Neutrophil (primary cell): ENCODE results near the gene PDGFRB.

Experiments used
- H3K27ac ChIP-seq: fragments of 200-600 bp; sonication (generic); 2 replicates; pipeline ENCODE4 v1.5.1; 2016; ENCODE audit warnings: mild to moderate bottlenecking, moderate library complexity
- H3K27me3 ChIP-seq: fragments of 200-600 bp; sonication (generic); 2 replicates; pipeline ENCODE4 v1.6.0; 2016; ENCODE audit warnings: mild to moderate bottlenecking
- H3K36me3 ChIP-seq: fragments of 200-600 bp; sonication (generic); 2 replicates; pipeline ENCODE4 v1.5.1; 2017
- H3K4me1 ChIP-seq, 2 experiments: fragments of 200-600 bp in 1 of 2; sonication (generic) in 1 of 2; 1 replicate in 1 of 2; 2 replicates in 1 of 2; pipeline versions ENCODE4 v1.5.1 to v1.6.1; 2013 to 2016; ENCODE audit warnings: low read depth in 1 of 2, low read length in 1 of 2, mild to moderate bottlenecking in 1 of 2, moderate library complexity in 1 of 2; ENCODE audit not compliant: control insufficient read depth in 1 of 2, insufficient read depth in 1 of 2
- H3K4me3 ChIP-seq, 2 experiments: fragments of 200-600 bp in 1 of 2; sonication (generic) in 1 of 2; 1 replicate in 1 of 2; 2 replicates in 1 of 2; pipeline ENCODE4 v1.5.1; 2013 to 2016; ENCODE audit warnings: low read depth in 1 of 2, low read length in 1 of 2, mild to moderate bottlenecking in 1 of 2, moderate library complexity in 1 of 2
- H3K9me3 ChIP-seq: fragments of 200-600 bp; sonication (generic); 2 replicates; pipeline ENCODE4 v1.5.1; 2016
- TF ChIP-seq, protein P1 (sequence below): fragments of 200-600 bp; sonication (generic); IDR thresholded peaks from 2 replicates; pipeline ENCODE4 v1.5.1; 2016; ENCODE audit warnings: antibody characterized with exemption

The PDGFRB gene

DNA sequence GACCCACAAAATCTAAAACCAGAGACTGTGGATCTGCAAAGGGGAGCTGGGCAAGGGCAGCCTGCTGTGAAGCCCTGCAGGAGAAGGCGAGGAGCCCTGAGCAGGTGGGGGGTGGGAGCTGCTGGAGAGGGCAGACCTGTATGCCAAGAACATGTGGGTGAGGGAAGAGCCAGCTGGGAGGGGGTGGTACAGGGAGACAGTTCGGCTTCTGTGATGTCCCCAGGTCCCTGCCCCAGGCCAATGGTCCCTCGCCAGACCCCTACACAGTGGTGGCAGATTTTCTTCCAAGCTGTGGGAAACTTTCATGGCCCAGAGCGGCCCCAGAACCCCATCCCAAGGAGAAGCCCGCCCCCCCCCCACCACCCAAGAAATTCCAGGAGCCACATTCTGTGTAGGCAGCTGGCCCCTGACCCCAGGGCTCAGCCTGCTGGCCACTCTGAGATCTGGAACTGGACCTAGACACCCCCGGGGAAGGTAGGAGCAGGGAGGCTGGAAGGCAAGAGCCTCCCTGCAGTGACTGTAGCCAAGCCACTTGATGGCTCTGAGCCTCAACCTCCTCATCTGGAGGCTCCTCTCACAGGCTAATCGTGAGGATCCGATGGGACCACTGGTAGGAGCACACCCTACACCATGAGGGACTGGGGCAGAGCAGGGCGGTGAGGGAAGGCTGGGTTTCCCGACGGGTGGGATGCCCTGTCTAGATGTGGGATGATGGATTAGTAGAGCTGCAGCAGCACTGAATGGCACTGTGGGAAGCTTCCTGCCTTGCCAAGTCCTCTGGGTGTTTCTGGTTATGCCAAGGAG is 46.7 kb downstream of the PDGFRB start:
- Histone ChIP-seq H3K27ac (no peak overlapping the region), H3K4me1 (peaks cover 0 to 8% of the 10 kb centered on the region in 2 experiments), H3K36me3 (no peaks in the 10 kb centered on the region), H3K27me3 (no peaks in the 10 kb centered on the region), H3K9me3 (no peaks in the 10 kb centered on the region), H3K4me3 (no peak overlapping the region)
- TF ChIP-seq, protein P1, sequence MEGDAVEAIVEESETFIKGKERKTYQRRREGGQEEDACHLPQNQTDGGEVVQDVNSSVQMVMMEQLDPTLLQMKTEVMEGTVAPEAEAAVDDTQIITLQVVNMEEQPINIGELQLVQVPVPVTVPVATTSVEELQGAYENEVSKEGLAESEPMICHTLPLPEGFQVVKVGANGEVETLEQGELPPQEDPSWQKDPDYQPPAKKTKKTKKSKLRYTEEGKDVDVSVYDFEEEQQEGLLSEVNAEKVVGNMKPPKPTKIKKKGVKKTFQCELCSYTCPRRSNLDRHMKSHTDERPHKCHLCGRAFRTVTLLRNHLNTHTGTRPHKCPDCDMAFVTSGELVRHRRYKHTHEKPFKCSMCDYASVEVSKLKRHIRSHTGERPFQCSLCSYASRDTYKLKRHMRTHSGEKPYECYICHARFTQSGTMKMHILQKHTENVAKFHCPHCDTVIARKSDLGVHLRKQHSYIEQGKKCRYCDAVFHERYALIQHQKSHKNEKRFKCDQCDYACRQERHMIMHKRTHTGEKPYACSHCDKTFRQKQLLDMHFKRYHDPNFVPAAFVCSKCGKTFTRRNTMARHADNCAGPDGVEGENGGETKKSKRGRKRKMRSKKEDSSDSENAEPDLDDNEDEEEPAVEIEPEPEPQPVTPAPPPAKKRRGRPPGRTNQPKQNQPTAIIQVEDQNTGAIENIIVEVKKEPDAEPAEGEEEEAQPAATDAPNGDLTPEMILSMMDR, result no peak

DNA sequence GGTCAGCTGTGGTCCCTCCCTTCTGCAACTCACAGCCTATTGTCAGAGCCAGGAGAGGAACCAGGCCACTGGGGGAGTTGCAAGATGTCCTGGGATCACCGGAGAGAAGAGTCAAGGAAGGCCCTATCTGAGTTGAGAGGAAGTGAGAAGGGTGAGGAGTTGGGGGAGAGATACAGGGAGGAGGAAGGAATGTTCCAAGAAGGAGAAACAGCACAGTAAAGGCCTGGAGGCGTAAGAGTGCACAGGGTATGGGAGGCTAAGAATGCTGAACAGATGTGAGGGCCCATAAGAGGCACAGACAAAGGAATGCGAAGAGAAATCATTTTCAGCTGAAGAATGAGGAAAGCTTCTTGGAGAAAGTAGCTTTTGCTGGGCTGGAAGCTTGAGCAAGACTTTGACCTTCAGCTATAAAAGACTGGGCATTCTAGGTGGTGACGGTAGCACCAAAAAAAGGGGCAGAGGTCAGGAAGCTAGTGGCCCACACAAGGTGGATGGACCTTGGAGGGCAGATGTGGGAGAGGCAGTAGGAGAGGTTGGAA is 47.7 kb downstream of the PDGFRB start:
- Histone ChIP-seq H3K27ac (no peak overlapping the region), H3K4me3 (no peak overlapping the region), H3K36me3 (no peaks in the 10 kb centered on the region), H3K9me3 (no peaks in the 10 kb centered on the region), H3K4me1 (peaks cover 0 to 8% of the 10 kb centered on the region in 2 experiments), H3K27me3 (no peaks in the 10 kb centered on the region)
- TF ChIP-seq, protein P1, result no peak

DNA sequence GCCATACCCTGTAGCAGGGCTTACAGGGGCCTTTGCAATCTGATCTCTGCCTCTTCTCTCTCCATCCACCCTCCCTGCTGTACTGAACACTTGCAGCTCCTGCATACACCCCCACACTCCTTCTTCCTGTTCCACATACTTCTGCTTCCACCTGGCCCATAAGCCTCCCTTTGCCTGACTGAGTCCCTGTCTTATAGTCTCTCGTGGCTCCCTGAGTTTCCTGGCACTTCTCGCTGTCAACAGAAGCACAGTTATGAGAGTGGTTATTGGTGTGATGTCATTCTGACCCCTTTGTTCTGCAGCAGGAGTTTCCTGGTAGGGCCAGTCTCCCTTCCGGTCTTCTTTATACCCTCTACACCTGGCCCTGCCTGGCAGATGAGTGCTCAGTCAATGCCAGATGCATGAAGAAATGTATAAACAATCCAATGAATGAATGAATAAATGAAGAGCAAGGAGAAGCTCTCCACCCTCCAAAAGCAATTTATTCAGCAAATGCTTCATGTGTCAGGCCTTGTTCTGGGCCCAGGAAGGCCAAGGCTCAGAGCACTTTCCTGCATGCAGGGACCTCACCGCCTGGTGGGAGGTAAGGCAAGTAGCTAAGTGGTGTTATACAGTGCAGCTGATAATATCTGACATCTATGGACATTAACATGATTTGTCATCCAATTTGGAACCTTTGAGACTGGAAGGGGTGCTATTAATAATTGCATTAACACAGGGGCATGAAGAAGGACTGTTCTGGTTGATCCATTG is 48.8 kb downstream of the PDGFRB start:
- TF ChIP-seq, protein P1, result no peak
- Histone ChIP-seq H3K4me3 (no peak overlapping the region), H3K27ac (no peak overlapping the region), H3K4me1 (peaks cover 0 to 8% of the 10 kb centered on the region in 2 experiments), H3K27me3 (no peaks in the 10 kb centered on the region), H3K36me3 (no peaks in the 10 kb centered on the region), H3K9me3 (no peaks in the 10 kb centered on the region)

DNA sequence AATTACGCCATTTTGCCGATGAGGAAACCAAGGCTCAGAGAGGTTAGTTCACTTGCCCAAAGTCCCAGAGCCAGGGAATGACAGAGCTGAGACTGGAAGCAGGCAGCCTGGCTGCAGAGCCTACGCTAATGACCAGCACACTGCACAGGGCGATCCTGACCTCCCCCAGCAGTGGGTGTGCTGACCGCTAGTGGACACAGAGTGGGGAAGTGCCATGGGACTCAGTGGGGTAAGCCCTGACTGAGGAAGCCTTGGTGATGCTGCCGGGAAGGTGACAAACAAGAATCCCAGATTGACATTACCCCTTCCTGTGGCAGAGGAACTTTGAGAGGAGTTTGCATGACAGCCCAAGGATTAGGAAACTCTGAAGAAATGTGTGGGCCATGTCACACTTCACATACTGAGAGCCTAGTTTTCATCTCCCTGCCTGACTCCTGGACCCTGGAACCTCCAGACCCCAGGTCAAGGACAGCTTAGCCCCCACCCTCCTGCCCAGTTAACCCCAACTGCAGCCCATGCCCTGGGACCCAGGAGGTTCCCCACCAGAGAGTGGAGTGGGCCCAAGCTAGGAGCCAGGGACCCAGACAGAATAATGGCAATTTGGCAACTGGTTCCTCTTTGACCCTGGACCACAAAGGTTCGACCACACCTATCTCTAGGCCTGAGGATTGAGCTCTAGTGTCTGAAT is 49.6 kb downstream of the PDGFRB start:
- TF ChIP-seq, protein P1, result no peak
- no peaks in the 10 kb centered on the region for H3K36me3 ChIP-seq
- H3K4me1 ChIP-seq, result peaks cover 0 to 8% of the 10 kb centered on the region in 2 experiments
- H3K27me3 ChIP-seq, result no peaks in the 10 kb centered on the region
- H3K27ac ChIP-seq, result no peak overlapping the region
- H3K9me3 ChIP-seq, result no peaks in the 10 kb centered on the region
- H3K4me3 ChIP-seq, result no peak overlapping the region

DNA sequence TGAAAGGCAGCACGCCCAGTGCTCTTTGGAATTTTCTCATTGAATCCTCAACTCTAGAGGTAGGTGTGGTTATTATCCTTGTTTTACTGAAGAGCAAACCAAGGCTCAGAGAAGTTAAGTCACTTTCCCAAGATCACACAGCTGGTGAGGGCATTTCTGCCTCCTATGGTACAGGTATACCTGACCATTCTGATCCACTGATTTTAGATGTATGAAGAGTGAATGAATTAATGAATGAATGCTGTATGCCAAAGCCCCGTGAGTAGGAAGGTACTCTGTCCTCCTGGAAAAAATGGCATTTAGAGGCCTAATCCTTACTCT is 51.1 kb downstream of the PDGFRB start:
- H3K36me3 ChIP-seq, result no peaks in the 10 kb centered on the region
- no peaks in the 10 kb centered on the region for H3K9me3 ChIP-seq
- no peaks in the 10 kb centered on the region for H3K27me3 ChIP-seq
- H3K4me3 ChIP-seq, result no peak overlapping the region
- H3K4me1 ChIP-seq, result peaks cover 0 to 8% of the 10 kb centered on the region in 2 experiments
- H3K27ac ChIP-seq, result no peak overlapping the region
- TF ChIP-seq, protein P1, result no peak
